Left renal pelvis (tissue), 4 donors: ENCODE data around the gene PHGDH. TPM values are rescaled to one million over a fixed set of nuclear protein-coding genes. Genes with fewer than 3 reads are reported as not detected.

Experiments used
- DNase-seq, 4 donors: peaks; one replicate each; pipeline ENCODE4 v3.0.0-alpha.2; 2013; ENCODE audit warnings: low read depth in 4 of 4, low spot score in 3 of 4
- polyA plus RNA-seq, 4 donors: library from polyadenylated mRNA; unstranded; fragments of 120-200 nt; gene quantifications; one replicate each; pipeline ENCODE4 v1.2.1, GENCODE V29; 2013; ENCODE audit not compliant: insufficient read length in 4 of 4

PHGDH gene
- polyA plus RNA-seq, 4 donors: 117 to 273 (median 258) TPM

- DNase-seq: no peak
These were observed 17.3 kb downstream of the PHGDH start for GRCh38 chr1:119729044-119729443.

GRCh38 chr1:119731060-119731459 lies 19.3 kb downstream of the PHGDH start:
- no peak for DNase-seq

- DNase-seq: no peak
These were observed 20.2 kb downstream of the PHGDH start for GRCh38 chr1:119731741-119732430.

GRCh38 chr1:119732465-119733168 lies 20.9 kb downstream of the PHGDH start:
- DNase-seq: no peak

- no peak for DNase-seq
These were observed 22.0 kb downstream of the PHGDH start for GRCh38 chr1:119733754-119734153.

- DNase-seq: no peak
These were observed 23.5 kb downstream of the PHGDH start for GRCh38 chr1:119735217-119735616.

- DNase-seq: no peak
These were observed 24.9 kb downstream of the PHGDH start for GRCh38 chr1:119736649-119737039.

GRCh38 chr1:119737040-119737682 lies 25.4 kb downstream of the PHGDH start:
- DNase-seq: no peak

- DNase-seq: no peak
These were observed 26.5 kb downstream of the PHGDH start for GRCh38 chr1:119738100-119738720.

GRCh38 chr1:119739150-119739549 lies 27.4 kb downstream of the PHGDH start:
- no peak for DNase-seq

- no peak for DNase-seq
These were observed 28.5 kb downstream of the PHGDH start for GRCh38 chr1:119740261-119740660.

GRCh38 chr1:119740896-119741780 lies 29.4 kb downstream of the PHGDH start:
- DNase-seq: no peak

- DNase-seq: no peak
These were observed 30.5 kb downstream of the PHGDH start for GRCh38 chr1:119742202-119742601.

GRCh38 chr1:119742677-119743076 lies 30.9 kb downstream of the PHGDH start:
- no peak for DNase-seq

- no peak for DNase-seq
These were observed 31.6 kb downstream of the PHGDH start for GRCh38 chr1:119743308-119743707.

GRCh38 chr1:119743776-119744597 lies 32.3 kb downstream of the PHGDH start:
- peak; percentile 57 to 65 (median 61) for DNase-seq

GRCh38 chr1:119744598-119744942 lies 32.8 kb downstream of the PHGDH start:
- no peak for DNase-seq

GRCh38 chr1:119745034-119745433 lies 33.3 kb downstream of the PHGDH start:
- DNase-seq: no peak

- no peak for DNase-seq
These were observed 35.7 kb downstream of the PHGDH start for GRCh38 chr1:119747451-119747850.

GRCh38 chr1:119748040-119748439 lies 36.3 kb downstream of the PHGDH start:
- no peak for DNase-seq
